Fibroblast of upper back skin (primary cell): ENCODE results near the gene CD163L1.
"Not testable (repeated sequence)": the region's sequence is repeated elsewhere in the genome, so short reads cannot be mapped to it uniquely, and the experiment has no call there.

Source experiments
- DNase-seq: peaks from one replicate; pipeline ENCODE4 v3.0.0-alpha.2; 2013

CD163L1 gene

DNA sequence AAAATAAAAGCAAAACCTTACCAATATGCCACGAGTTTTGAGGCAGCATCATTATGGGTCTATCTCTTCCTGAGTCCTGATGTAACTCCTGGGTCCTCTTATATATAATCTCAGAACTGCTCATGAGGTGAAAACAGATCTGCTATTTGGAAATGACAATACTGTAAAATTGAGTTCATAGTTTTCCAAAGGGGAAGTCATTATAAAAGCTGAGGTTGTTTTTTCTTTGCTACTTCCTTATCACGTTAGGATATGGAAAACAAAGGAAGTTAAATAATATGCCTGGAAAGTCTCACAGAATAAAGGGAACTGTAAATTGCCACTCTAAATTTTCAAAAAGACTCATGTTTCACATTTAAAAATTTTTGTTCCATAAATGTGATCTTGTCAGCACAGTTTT is at the start of gene CD163L1:
TSS of gene CD163L1 (minus strand) at position 78 of the 400 bp plus-strand sequence. CDS start at position 52, 26 bp downstream.
- DNase-seq: no peak

DNA sequence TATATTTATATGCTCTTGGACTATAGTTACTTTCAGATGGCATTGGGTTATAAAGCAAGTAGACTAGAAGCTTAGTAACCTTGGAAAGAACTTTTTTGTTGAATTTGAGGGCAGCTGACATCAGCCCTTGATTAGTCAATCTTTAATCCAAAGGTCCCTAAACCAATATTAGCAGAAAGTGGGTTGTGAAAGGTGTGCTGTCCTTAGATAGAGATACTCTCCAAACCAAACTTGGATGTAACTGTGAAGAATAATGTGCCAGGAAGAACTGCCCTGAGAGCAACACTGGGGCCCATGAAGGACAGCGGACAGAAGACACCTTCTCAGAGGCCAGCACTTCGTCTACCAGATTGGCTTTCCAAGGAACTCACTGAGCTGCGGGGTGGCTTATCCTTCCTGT is 49.1 kb upstream of the CD163L1 start:
- no peak for DNase-seq

DNA sequence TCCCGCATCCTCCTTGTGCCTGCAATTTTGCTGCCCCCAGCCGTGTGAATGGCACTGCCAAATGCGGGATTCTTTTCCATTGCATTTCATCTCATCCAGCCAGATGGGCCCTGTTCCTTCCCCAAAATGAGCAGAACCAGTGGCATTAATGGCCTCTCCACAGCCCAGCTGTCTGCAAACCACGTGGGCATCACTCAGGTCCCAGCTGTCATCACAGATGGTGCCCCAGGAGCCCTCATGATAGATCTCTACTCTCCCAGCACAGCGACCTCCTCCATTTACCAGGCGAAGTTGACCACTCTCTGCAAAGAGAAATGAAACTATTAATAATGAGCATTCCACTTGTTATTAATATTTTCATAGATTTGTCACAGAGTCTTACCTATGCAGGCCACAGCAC is 42.6 kb upstream of the CD163L1 start:
- DNase-seq: no peak

DNA sequence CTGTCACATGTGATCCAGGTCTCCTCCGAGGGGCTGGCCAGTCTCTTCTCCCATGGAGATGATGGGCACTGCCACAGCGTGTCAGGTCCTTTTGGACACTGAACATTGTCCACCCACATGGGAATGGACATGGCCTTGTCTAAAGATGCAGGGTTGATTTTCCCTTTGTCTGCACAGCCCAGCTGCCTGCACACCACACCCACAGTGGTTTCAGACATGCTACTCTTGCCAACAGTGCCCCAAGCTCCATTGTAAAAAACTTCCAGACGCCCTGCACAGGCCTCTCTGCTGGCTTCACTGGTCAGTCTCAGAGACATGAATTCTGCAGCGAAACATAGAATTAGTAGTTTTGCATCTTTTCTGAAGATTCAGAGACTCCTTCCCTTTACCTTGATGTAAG is 41.1 kb upstream of the CD163L1 start:
- no peak for DNase-seq

DNA sequence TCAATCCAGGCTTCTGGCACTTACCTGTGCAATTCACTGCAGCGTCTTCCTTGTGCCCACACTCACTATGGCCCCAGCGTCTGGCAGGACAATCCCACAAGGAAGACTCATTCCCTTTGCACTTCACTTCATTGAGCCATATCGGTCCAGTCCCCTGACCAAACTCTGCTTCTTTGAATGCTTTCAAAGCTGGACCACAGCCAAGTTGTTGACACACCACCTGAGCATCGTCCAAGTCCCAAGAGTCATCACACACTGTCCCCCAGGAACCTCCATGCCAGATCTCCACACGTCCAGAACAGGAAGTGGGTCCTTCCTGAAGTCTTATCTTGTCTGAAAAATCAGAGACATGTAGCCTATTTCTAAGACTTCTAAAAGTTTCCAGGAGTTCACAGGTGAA is 39.4 kb upstream of the CD163L1 start:
- no peak for DNase-seq

DNA sequence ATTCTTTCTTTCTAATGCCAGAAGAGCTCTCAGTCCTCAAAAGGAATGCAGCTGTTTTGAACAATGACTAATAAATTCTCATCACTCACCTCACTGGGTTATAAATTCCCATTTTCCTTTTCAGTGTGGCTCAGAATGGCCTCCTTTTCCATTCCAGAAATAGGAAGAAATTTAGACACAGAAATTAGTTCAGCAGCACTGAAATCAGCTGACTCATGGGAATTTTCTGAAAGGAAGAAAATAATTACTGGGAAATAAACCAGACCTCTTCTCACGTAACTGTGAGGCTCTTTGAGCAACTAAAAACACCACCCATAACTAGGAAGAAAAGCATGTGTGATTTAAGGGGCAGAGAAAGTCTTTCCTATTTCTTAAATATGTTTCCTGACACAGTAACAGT is 35.8 kb upstream of the CD163L1 start:
- DNase-seq: peak; percentile 55

DNA sequence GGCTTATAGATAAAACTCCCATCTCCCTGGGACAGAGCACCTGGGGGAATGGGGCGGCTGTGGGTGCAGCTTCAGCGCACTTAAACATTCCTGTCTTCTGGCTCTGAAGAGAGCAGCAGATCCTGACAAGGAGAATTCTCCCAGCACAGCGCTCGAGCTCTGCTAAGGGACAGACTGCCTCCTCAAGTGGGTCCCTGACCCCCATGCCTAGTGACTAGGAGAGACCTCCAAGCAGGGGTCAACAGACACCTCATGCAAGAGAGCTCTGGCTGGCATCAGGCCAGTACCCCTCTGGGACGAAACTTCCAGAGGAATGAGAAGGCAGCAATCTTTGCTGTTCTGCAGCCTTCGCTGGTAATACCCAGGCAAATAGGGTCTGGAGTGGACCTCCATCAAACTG is 28.1 kb upstream of the CD163L1 start:
- no peak for DNase-seq

DNA sequence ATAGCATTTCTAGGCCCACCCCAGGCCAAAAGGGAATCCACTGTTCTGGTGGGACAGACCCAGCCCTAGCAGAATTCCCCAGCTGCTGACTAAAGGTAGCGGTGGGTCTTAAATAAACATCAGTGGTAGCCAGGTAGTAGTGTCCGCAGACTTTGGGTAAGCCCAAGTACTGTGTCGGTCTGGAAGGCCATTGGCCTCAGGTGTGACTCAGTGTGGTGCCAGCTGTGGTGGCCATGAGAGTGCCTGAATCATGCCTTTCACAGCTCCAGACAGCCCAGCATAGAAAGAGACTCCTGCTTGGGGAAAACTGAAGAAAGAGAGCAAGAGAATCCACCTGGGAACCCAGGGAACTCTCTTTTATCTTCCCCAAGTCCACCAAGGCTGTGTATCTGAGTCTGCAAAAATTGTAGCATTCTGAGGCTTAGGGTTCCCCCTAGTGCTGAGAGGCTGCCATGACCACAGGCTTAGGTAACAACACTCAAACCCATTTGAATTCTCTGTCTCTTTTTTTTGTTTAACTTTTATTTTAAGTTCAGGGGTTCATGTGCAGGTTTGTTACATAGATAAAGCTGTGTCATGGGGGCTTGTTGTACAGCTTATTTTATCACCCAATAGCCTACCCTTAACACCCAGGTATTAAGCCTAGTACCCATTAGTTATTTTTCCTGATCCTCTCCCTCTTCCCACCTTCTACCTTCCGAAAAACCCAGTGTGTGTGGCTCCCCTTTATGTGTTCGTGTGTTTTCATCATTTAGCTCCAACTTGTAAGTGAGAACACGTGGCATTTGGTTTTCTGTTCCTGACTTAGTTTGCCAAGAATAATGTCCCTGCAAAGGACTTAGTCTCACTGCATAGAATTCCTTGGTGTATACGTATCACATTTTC is 16.7 kb upstream of the CD163L1 start:
- peak; percentile 44 for DNase-seq

DNA sequence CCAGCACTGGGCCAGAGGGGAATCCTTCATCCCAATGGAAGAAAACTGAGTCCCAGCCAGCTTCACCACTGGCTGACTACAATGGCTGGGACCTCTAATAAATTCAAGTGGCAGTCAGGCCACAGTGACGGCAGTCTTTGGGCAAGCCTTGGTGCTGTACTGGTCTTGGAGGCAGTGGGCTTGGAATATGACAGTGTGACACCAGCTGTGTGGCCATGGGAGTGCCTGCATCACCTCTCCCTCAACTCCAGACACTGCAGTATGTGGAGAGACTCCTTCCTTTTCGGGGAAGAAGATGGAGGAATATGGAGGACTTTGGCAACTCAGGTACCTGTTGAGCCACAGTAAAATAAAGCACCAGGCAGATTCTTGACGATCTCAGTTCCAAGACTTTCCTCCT is 16.0 kb upstream of the CD163L1 start:
- no peak for DNase-seq

DNA sequence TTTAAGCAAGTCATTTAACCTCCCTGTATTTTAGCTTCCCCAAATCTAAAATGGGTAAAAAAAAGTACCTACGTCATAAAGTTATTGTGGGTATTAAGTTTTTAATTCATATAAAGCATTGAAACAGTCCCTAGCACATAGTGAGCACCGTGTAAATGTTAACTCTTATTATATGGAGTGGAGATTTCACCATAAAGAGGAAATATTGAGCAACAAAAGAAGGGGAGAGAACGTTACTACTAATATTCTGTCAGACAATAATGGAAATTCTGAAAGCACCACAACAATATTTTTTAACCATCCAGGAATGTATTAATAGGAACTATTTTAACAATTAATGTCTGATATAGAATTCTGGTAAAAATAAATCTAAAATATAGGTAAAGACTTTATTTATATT is 7.8 kb upstream of the CD163L1 start:
- no peak for DNase-seq

DNA sequence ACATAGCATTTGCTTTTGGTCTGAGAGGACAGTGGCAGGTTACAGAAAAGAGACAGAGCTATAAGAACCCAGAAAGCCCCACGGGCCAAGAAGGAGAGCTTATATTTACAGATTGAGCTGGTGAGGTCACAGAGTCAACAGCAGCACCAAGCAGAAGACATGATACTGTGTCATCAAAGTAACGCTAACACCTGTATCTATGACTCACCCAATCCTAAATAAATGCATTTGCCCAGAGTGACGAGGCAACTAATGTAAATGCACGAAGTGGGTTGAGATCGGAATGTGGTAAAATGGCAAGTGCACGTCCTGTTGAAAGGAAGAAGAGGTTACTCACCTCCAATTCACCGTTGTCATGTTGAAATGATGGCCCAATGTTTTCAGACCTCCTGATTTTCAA is 6.7 kb upstream of the CD163L1 start:
- no peak for DNase-seq

DNA sequence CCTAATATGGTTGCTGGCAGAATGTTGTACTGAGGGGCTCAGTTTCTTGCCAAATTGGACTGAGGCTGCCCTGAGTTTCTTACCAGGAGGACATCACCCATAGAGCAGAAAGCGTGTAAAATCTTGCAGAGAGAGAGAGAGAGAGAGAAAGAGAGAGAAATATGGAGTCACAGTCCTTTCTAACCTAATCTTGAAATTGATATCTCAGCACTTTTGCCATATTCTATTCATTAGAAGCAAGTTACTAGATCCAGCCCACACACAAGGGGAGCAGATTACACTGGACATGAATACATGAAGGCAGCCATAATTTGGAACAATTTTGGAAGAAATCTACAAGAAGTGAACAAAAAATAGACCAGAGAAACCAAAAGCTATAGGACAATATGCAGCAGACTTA is 4.1 kb upstream of the CD163L1 start:
- DNase-seq: no peak

DNA sequence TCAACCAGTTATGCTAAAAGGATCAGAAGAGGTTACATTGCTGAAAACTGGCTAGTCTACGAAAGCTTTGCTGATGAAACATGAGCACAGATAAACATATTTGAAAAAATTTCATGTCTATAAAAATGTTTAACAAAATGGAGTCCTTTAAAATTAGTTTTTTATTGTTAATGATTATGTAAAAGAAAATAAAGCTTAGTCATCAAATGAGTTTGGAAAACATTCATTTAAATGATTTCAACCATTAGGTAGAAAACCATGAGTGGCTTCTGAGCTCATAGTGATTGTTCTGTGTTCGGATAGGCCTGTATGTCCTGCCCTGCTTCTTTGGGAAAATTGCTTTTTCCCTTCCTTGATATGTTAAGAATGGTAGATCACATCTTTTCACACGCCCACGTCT is 584 bp upstream of the CD163L1 start:
- no peak for DNase-seq

DNA sequence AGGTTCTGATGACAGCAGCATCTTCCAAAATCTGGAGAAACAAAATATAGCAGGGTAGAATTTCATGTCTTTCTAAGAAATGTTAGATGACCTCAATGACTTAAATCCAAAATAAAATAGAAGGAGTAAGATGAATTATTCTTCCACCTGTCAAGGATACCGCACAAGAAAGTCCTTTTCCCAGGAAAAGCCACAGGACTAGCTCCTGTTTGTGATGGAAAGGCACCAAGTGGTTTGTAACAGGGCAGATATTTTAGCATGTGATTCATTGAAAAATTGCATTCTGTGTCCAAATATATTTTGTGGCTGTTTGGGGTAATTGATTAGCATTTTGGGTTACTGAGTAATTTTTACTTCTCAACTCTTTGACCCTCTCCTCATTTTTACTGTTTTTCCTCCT is 2.7 kb downstream of the CD163L1 start:
- DNase-seq: peak; percentile 25

DNA sequence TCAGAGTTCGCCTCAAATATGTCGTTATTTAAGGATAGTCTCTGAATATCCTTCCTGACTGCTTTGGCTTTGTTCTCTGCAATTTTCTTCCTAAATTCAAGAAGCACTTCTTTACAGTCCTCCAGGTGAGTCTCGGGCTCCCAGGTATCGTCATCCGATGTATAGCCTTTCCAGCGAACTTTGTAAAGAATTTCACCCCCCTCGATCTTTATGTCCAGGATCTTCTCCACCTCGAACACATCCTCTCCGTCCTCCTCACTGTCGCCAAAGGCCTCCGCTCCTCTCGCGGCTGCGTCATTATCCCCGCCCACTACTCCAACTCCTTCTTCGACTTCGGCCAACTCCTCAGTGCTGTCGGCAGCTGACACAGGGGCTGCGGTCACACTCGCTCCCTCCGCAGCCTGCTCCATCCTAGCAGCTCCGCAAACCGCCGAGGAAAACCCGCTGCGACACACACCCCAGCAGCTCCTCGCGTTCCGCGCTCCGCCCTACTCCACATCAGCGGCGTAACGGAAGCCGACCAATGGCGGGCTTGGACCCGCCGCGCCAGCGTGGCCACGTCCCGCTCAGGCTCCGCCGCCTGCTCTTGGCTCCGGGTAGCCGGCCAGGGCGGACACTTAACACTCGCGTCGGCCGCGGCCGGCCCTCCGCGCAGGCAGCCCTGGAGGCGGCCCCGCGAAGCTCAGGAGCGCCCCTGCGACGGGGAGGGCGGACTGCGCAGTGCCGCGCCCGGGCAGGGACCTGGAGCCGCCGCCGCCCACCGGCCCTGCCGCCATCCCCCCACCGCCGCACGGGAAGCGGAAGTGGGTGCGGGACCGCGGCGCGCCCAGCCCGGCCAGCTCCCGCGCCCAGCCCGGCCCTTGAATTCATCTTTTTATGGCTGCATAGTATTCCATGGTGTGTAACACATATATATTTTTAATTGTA is 4.1 kb downstream of the CD163L1 start:
- peak; percentile 67 for DNase-seq

DNA sequence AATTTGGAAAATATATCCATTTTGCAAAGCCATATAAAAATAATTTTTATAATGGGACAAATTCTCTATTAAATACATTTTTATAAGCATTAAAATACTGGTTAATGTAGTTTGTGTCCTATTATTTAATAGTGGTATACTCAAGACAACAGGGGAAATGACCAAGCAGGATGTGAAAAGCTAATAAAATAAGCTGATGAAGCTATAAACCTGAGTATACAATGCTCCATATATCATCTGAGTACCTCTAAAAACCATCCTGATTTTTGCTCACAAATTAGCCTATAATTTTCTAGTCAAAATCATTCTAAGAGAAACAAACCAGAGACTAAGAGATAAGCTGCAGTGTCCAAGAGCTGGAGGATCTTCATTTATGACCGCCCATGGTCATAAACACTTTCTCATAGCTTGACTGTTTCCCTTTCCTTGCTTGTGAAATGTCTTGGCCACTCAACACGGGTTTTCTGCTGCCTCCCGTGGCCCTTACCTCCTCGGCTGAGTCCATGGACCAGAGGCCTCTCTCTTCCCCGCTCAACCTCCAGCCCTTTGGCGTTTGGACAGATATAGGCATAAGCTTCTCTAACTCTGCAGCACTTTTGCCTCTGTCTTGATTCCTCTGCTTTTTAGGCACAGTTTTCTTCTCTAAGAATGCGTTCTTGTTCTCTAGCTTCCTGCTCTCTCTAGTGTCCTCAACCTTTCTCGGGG is 5.5 kb downstream of the CD163L1 start:
- DNase-seq: not testable (repeated sequence)

DNA sequence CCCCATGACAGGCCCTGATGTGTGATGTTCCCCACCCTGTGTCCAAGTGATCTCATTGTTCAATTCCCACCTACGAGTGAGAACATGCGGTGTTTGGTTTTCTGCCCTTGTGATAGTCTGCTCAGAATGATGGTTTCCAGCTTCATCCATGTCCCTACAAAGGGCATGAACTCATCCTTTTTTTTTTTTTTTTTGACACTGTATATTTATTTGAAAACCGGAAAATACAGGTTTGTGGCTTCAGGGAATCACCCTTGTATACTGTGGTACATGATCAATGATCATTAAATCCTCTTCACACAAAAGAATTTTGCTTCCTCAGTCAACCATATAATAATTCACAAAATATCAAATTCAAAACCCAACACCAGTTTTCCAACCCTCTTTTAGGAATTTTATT is 6.5 kb downstream of the CD163L1 start:
- not testable (repeated sequence) for DNase-seq

DNA sequence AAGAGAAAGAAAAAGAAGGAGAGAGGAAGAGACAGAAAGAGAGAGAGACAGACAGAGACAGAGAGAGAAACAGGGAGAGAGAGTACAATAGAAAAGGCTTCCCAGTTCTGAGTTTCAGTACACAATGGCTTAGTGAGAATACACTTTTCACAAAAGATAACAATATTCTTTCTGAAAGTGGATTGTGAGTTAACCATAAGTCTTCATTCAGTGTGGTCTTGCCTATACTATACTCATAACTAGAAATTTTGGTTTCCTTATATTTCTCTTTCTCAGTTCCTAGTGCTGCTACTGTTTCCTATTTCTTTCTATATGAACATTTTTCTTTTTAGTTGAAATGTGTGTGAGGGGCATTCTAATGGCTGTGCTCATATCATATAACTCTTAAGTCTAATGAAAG is 9.3 kb downstream of the CD163L1 start:
- no peak for DNase-seq

DNA sequence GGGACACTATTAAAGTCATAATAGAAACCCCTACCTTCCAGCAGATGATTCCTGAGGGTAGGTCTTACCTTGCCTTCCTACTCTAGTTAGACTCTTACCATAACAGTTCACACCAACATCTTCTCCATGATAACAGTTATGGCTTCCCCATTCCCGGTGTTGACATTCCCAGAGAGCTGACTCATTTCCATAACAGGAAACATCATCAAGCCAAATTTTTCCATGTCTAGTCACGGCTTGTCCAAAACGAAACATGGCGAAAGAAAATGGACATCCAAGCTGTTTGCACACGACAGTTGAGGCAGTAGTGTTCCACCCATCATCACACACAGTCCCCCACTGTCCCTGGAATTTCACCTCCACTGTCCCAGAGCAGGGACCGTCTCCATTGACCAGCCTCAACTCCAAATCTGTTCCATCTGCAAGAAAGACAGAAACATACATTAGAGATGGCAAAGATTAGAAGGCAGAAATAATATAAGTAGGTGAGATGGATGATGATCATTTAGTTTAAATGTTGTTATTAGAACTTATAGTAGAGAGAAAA is 10.6 kb downstream of the CD163L1 start:
- peak; percentile 73 for DNase-seq

DNA sequence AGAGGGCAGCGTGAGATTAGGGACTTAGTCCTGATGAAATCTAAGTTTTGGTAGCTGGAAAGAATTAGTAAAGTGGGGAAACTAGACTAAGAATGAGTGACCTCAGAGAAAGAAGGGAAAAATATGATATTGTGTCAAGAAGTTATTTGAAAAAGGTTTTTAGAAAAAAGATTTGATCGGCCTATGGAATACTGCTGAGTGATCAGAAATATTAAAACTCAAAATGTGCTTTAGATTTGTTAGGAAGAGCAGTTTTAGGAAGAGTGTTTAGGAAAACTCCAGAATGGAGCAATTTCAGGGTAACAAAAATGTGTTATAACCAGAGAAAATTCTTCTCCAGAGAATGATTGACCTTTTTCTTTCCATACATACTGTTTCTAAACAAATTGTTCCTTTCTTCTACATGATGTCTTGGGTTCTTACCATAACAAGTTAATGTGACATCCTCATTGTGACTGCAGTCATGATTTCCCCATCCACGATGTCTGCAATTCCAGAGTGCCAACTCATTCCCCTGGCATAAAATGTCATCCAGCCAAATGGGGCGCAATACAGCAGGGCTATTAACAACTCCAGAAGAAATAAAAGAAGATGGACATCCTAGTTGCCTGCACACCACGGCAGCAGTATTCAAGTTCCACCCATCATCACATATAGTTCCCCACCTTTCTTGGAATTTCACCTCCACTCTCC is 11.8 kb downstream of the CD163L1 start:
- no peak for DNase-seq

DNA sequence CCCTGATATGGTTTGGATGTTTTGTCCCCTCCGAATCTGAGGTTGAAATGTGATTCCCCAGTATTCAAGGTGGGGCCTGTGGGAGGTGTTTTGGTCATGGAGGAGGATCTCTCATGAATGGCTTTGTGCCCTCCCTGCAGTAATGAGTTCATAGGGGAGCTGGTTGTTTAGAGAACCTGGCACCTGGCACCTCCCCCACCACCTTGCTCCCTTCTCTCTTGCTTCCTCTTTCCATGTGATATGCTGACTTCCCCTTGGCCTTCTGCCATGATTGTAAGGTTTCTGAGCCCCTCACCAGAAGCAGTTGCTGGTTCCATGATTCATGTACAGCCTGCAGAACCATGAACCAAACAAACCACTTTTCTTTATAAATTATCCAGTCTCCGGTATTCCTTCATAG is 32.6 kb downstream of the CD163L1 start:
- no peak for DNase-seq

DNA sequence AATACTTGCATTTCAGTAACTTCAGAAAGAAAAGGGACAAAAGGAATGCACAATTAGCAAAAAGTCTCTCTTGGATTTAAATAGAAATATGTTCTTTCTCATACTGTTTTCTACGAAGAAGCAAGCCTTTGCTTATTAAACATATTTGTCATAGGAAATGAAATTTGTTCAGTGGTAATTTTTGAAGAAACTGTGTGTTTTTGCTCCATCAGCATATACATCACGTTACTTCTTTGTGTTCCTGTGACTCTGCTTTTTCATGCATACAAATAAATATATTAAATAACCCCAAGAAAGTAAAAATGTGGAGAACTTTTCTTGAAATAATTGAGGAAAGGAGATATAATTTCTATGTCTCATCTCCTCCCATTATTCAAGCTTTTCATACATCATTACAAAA is 39.7 kb downstream of the CD163L1 start:
- DNase-seq: no peak
